NCI-H2081 treated with DMSO at 0.1 percent for 48 hours (cell line): ENCODE data around the gene ACSM6.
"Not testable (repeated sequence)": the region's sequence is repeated elsewhere in the genome, so short reads cannot be mapped to it uniquely, and the experiment has no call there.

ENCODE experiments used
- DNase-seq: peaks from one replicate; lab custom pipeline; 2025; lab: John Stamatoyannopoulos, UW

The ACSM6 gene

GRCh38 chr10:95193944-95194343, at the start of gene ACSM6:
Gene ACSM6, plus strand, starts transcription at chr10:95194238. Its CDS starts 248 bp downstream, at chr10:95194486.
- no peak for DNase-seq

GRCh38 chr10:95168694-95169093, 25.3 kb upstream of the ACSM6 start:
- DNase-seq, result no peak

- DNase-seq, result no peak
These were observed 24.5 kb upstream of the ACSM6 start for GRCh38 chr10:95169522-95169921.

- DNase-seq, result no peak
These were observed 23.2 kb upstream of the ACSM6 start for GRCh38 chr10:95170790-95171189.

- DNase-seq, result no peak
These were observed 22.7 kb upstream of the ACSM6 start for GRCh38 chr10:95171336-95171735.

- DNase-seq, result no peak
These were observed 21.2 kb upstream of the ACSM6 start for GRCh38 chr10:95172851-95173250.

GRCh38 chr10:95176101-95176500, 17.9 kb upstream of the ACSM6 start:
- DNase-seq, result no peak

GRCh38 chr10:95177429-95177828, 16.6 kb upstream of the ACSM6 start:
- no peak for DNase-seq

GRCh38 chr10:95178266-95178665, 15.8 kb upstream of the ACSM6 start:
- DNase-seq, result no peak

GRCh38 chr10:95178797-95179196, 15.2 kb upstream of the ACSM6 start:
- DNase-seq, result no peak

- DNase-seq, result no peak
These were observed 12.3 kb upstream of the ACSM6 start for GRCh38 chr10:95181726-95182125.

GRCh38 chr10:95183271-95184230, 10.5 kb upstream of the ACSM6 start:
- peak; percentile 3 for DNase-seq

GRCh38 chr10:95187617-95188016, 6.4 kb upstream of the ACSM6 start:
- DNase-seq, result no peak

GRCh38 chr10:95188593-95188992, 5.4 kb upstream of the ACSM6 start:
- no peak for DNase-seq

- DNase-seq, result no peak
These were observed 2.0 kb downstream of the ACSM6 start for GRCh38 chr10:95196046-95196445.

GRCh38 chr10:95201736-95202135, 7.7 kb downstream of the ACSM6 start:
- no peak for DNase-seq

GRCh38 chr10:95202865-95203264, 8.8 kb downstream of the ACSM6 start:
- not testable (repeated sequence) for DNase-seq

GRCh38 chr10:95208702-95209391, 14.8 kb downstream of the ACSM6 start:
- no peak for DNase-seq

- no peak for DNase-seq
These were observed 15.6 kb downstream of the ACSM6 start for GRCh38 chr10:95209509-95210127.

- DNase-seq, result no peak
These were observed 17.7 kb downstream of the ACSM6 start for GRCh38 chr10:95211606-95212279.

- DNase-seq, result no peak
These were observed 20.3 kb downstream of the ACSM6 start for GRCh38 chr10:95214369-95214768.

GRCh38 chr10:95214793-95215192, 20.8 kb downstream of the ACSM6 start:
- no peak for DNase-seq
